ENCODE measurements around the gene KRTAP22-1. TPM values are rescaled to one million over a fixed set of nuclear protein-coding genes. Genes with fewer than 3 reads are reported as not detected.

The KRTAP22-1 gene
- total RNA-seq (not detected), polyA plus RNA-seq (not detected)
- long read RNA-seq, donor 1, result 0 reads
- long read RNA-seq, donor 2, result 0 reads

DNA sequence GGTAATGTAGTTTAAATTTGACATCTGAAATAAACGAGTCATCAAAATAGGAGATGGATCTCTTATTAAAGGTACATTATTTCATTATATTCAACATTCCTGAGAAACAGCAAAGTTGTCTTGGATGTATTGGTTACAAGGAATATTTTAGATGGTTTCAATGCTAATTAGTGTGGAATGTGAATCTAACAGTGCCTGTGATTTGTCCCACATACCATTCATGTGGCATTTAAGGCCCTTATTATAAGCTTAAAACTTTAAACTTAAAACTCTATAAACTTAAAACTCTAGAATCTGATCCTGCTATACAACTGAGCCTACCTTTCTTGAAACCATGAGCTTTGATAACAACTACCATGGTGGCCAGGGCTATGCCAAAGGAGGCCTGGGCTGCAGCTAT is at the start of gene KRTAP22-1:
KRTAP22-1 (plus strand) TSS at position 301 of the 400 bp plus-strand sequence.
- intact Hi-C loops (cut with DNase I), result no loop called here
- ATAC-seq (ENCODE audit: low FRiP score) (no peak), DNase-seq (no peak)
- Histone ChIP-seq H3K9me3 (ENCODE audit: control insufficient read depth, low read length) (peaks cover 3% of the 10 kb centered on the region), H3K27me3 (ENCODE audit: control insufficient read depth in 1 of 2, insufficient read depth in 2 of 2, low read length in 1 of 2) (no peaks in the 10 kb centered on the region), H3K27ac (ENCODE audit: low read depth in 1 of 2, low read length in 2 of 2) (no peak within 1 kb of the TSS), H3K4me3 (ENCODE audit: low read length in 2 of 2) (no peak within 1 kb of the TSS), H3K4me1 (ENCODE audit: control insufficient read depth in 1 of 2, insufficient read depth in 2 of 2, low read length in 2 of 2) (no peaks in the 10 kb centered on the region), H3K36me3 (ENCODE audit: control insufficient read depth in 1 of 2, insufficient read depth in 2 of 2, low read length in 1 of 2) (no peaks in the 10 kb centered on the region)
- 32 to 47% methylated on average over 1 of the region's 1 CpG for WGBS, 2 donors

DNA sequence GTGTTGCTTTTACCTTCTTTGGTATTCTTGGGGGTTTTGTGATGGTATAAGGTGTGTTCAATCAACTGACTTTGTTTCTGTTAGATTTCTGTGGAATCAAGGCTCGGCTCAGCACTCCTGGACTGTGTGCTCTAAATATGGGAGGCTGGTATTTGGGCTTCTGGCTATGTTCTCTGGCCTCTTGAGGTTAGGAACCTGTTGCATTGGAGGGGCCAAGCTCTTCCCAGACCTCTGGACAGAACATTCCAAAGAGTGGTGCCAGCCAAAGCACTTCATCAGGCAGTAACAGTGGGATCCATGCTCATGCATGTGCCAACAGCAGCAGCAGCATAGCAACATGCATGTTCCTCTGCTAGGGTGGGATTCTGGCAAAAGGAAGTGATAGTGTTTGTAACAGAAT is 48.1 kb upstream of the KRTAP22-1 start:
- intact Hi-C loops (cut with DNase I), result no loop called here

DNA sequence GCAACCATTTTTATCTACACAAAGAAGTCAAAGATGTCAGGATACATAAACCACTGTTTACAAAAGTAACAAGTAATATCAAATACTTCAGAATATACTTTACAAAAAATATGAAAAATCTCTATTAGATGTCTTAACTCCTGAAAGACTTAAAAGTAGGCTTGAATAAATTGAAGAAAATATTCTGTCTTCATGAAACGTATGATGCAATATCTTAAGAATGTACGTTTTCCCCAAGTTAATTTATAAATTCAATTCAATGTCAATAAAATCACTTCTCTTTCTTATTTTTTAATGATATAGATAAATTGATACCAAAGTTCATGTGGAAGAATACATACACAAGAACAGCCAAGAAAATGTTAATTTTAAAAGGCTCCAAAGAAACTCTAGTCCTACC is 45.8 kb upstream of the KRTAP22-1 start:
- no peak for ATAC-seq (ENCODE audit: low FRiP score)

More for the DNA sequence above, 48.1 kb upstream of the KRTAP22-1 start:
- no peaks in the 10 kb centered on the region for H3K4me1 ChIP-seq (ENCODE audit: control insufficient read depth in 1 of 2, insufficient read depth in 2 of 2, low read length in 2 of 2)
- DNase-seq (no peak), ATAC-seq (ENCODE audit: low FRiP score) (no peak)
- H3K4me3 ChIP-seq (ENCODE audit: low read length in 2 of 2), result no peak overlapping the region
- no peaks in the 10 kb centered on the region for H3K36me3 ChIP-seq (ENCODE audit: control insufficient read depth in 1 of 2, insufficient read depth in 2 of 2, low read length in 1 of 2)
- peaks cover 1% of the 10 kb centered on the region for H3K9me3 ChIP-seq (ENCODE audit: control insufficient read depth, low read length)
- no peaks in the 10 kb centered on the region for H3K27me3 ChIP-seq (ENCODE audit: control insufficient read depth in 1 of 2, insufficient read depth in 2 of 2, low read length in 1 of 2)
- H3K27ac ChIP-seq (ENCODE audit: low read depth in 1 of 2, low read length in 2 of 2), result no peak overlapping the region
- WGBS, 2 donors, result 54 to 63% methylated on average over 1 of the region's 1 CpG

GRCh38 chr21:30561264-30561895 is 39.5 kb upstream of the KRTAP22-1 start, which contains the start of gene KRTAP19-7:
KRTAP19-7 (minus strand) TSS chr21:30561314; CDS start chr21:30561289, 25 bp downstream.
- no peak for DNase-seq
- Histone ChIP-seq H3K4me3 (ENCODE audit: low read length in 2 of 2) (no peak within 1 kb of the TSS), H3K27ac (ENCODE audit: low read depth in 1 of 2, low read length in 2 of 2) (no peak within 1 kb of the TSS), H3K36me3 (ENCODE audit: control insufficient read depth in 1 of 2, insufficient read depth in 2 of 2, low read length in 1 of 2) (no peaks in the 10 kb centered on the region), H3K4me1 (ENCODE audit: control insufficient read depth in 1 of 2, insufficient read depth in 2 of 2, low read length in 2 of 2) (no peaks in the 10 kb centered on the region), H3K9me3 (ENCODE audit: control insufficient read depth, low read length) (no peaks in the 10 kb centered on the region), H3K27me3 (ENCODE audit: control insufficient read depth in 1 of 2, insufficient read depth in 2 of 2, low read length in 1 of 2) (no peaks in the 10 kb centered on the region)
- ATAC-seq (ENCODE audit: low FRiP score), result no peak
- WGBS, 2 donors, result 77 to 86% methylated on average over 2 of the region's 2 CpGs
- intact Hi-C loops (cut with DNase I), result no loop called here

More for the DNA sequence above, 45.8 kb upstream of the KRTAP22-1 start:
- Histone ChIP-seq H3K4me1 (ENCODE audit: control insufficient read depth in 1 of 2, insufficient read depth in 2 of 2, low read length in 2 of 2) (no peaks in the 10 kb centered on the region), H3K27ac (ENCODE audit: low read depth in 1 of 2, low read length in 2 of 2) (no peak overlapping the region), H3K4me3 (ENCODE audit: low read length in 2 of 2) (no peak overlapping the region), H3K36me3 (ENCODE audit: control insufficient read depth in 1 of 2, insufficient read depth in 2 of 2, low read length in 1 of 2) (no peaks in the 10 kb centered on the region), H3K9me3 (ENCODE audit: control insufficient read depth, low read length) (peaks cover 1% of the 10 kb centered on the region), H3K27me3 (ENCODE audit: control insufficient read depth in 1 of 2, insufficient read depth in 2 of 2, low read length in 1 of 2) (no peaks in the 10 kb centered on the region)
- DNase-seq, result no peak
- intact Hi-C loops (cut with DNase I), result no loop called here
- WGBS, 2 donors, result 89 to 92% methylated on average over 2 of the region's 2 CpGs

- Histone ChIP-seq H3K27me3 (ENCODE audit: control insufficient read depth in 1 of 2, insufficient read depth in 2 of 2, low read length in 1 of 2) (no peaks in the 10 kb centered on the region), H3K9me3 (ENCODE audit: control insufficient read depth, low read length) (no peaks in the 10 kb centered on the region), H3K4me1 (ENCODE audit: control insufficient read depth in 1 of 2, insufficient read depth in 2 of 2, low read length in 2 of 2) (no peaks in the 10 kb centered on the region), H3K36me3 (ENCODE audit: control insufficient read depth in 1 of 2, insufficient read depth in 2 of 2, low read length in 1 of 2) (no peaks in the 10 kb centered on the region), H3K27ac (ENCODE audit: low read depth in 1 of 2, low read length in 2 of 2) (no peak overlapping the region), H3K4me3 (ENCODE audit: low read length in 2 of 2) (no peak overlapping the region)
- 69 to 76% methylated on average over 2 of the region's 2 CpGs for whole genome bisulfite sequencing, 2 donors
- DNase-seq (no peak), ATAC-seq (ENCODE audit: low FRiP score) (no peak)
- intact Hi-C loops (cut with DNase I), result no loop called here
These were observed 38.9 kb upstream of the KRTAP22-1 start for GRCh38 chr21:30561957-30562356.

- H3K27me3 ChIP-seq (ENCODE audit: control insufficient read depth in 1 of 2, insufficient read depth in 2 of 2, low read length in 1 of 2), result no peaks in the 10 kb centered on the region
- ATAC-seq (ENCODE audit: low FRiP score) (no peak), DNase-seq (no peak)
- H3K4me1 ChIP-seq (ENCODE audit: control insufficient read depth in 1 of 2, insufficient read depth in 2 of 2, low read length in 2 of 2), result no peaks in the 10 kb centered on the region
- H3K36me3 ChIP-seq (ENCODE audit: control insufficient read depth in 1 of 2, insufficient read depth in 2 of 2, low read length in 1 of 2), result no peaks in the 10 kb centered on the region
- H3K9me3 ChIP-seq (ENCODE audit: control insufficient read depth, low read length), result no peaks in the 10 kb centered on the region
- H3K4me3 ChIP-seq (ENCODE audit: low read length in 2 of 2), result no peak overlapping the region
- intact Hi-C loops (cut with DNase I), result no loop called here
- no peak overlapping the region for H3K27ac ChIP-seq (ENCODE audit: low read depth in 1 of 2, low read length in 2 of 2)
- 68 to 75% methylated on average over 6 of the region's 6 CpGs for WGBS, 2 donors
These were observed 37.8 kb upstream of the KRTAP22-1 start for GRCh38 chr21:30563072-30563471.

GRCh38 chr21:30563630-30564029 is 37.3 kb upstream of the KRTAP22-1 start:
- 91 to 92% methylated on average over 2 of the region's 2 CpGs for WGBS, 2 donors
- no peaks in the 10 kb centered on the region for H3K4me1 ChIP-seq (ENCODE audit: control insufficient read depth in 1 of 2, insufficient read depth in 2 of 2, low read length in 2 of 2)
- ATAC-seq (ENCODE audit: low FRiP score) (no peak), DNase-seq (no peak)
- no peaks in the 10 kb centered on the region for H3K36me3 ChIP-seq (ENCODE audit: control insufficient read depth in 1 of 2, insufficient read depth in 2 of 2, low read length in 1 of 2)
- no peak overlapping the region for H3K4me3 ChIP-seq (ENCODE audit: low read length in 2 of 2)
- H3K9me3 ChIP-seq (ENCODE audit: control insufficient read depth, low read length), result no peaks in the 10 kb centered on the region
- intact Hi-C loops (cut with DNase I), result no loop called here
- no peaks in the 10 kb centered on the region for H3K27me3 ChIP-seq (ENCODE audit: control insufficient read depth in 1 of 2, insufficient read depth in 2 of 2, low read length in 1 of 2)
- no peak overlapping the region for H3K27ac ChIP-seq (ENCODE audit: low read depth in 1 of 2, low read length in 2 of 2)

DNA sequence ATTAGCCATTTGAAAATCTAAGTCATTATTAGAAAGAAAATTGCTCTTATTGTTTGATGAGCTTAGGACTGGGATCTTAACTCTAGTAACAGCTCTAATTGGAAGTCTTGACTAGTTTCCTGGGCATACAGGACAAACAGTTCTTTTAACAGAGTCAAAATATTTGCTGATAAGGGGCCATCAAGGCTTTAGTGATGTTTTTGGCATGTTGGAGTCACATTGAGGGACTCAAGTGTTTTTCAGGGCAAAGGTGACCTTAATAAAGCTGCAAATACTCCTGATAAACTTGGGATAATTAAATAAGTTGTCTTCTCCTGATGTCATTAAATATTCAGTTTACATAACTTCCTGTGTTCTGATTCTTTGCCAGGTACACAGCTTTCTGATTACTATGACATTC is 33.3 kb upstream of the KRTAP22-1 start:
- DNase-seq, result no peak
- ATAC-seq (ENCODE audit: low FRiP score), result no peak
- H3K4me1 ChIP-seq (ENCODE audit: control insufficient read depth in 1 of 2, insufficient read depth in 2 of 2, low read length in 2 of 2), result no peaks in the 10 kb centered on the region
- H3K4me3 ChIP-seq (ENCODE audit: low read length in 2 of 2), result no peak overlapping the region
- no peaks in the 10 kb centered on the region for H3K9me3 ChIP-seq (ENCODE audit: control insufficient read depth, low read length)
- H3K27me3 ChIP-seq (ENCODE audit: control insufficient read depth in 1 of 2, insufficient read depth in 2 of 2, low read length in 1 of 2), result no peaks in the 10 kb centered on the region
- no peak overlapping the region for H3K27ac ChIP-seq (ENCODE audit: low read depth in 1 of 2, low read length in 2 of 2)
- no peaks in the 10 kb centered on the region for H3K36me3 ChIP-seq (ENCODE audit: control insufficient read depth in 1 of 2, insufficient read depth in 2 of 2, low read length in 1 of 2)
- intact Hi-C loops (cut with DNase I), result no loop called here

DNA sequence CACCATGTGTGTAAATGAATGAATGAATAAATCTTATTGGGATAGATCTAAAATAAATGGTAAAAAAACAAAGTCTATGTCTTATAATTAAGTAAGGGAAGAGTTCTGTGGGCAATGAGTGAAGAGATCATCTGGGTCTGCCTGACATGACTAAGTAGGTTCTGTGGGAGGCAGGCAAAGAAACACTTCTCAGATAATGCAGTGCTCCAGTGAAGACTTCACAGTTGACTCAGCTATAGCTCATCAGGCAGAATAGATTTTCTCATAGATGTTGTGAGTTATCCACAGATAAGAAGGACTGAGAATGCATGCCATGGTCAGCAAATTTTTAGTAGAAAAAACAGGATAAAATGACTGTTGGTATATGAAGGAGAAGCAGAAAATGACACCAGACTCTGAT is 23.1 kb upstream of the KRTAP22-1 start:
- DNase-seq (no peak), ATAC-seq (ENCODE audit: low FRiP score) (no peak)
- H3K9me3 ChIP-seq (ENCODE audit: control insufficient read depth, low read length), result peaks cover 1% of the 10 kb centered on the region
- no peaks in the 10 kb centered on the region for H3K4me1 ChIP-seq (ENCODE audit: control insufficient read depth in 1 of 2, insufficient read depth in 2 of 2, low read length in 2 of 2)
- H3K27me3 ChIP-seq (ENCODE audit: control insufficient read depth in 1 of 2, insufficient read depth in 2 of 2, low read length in 1 of 2), result no peaks in the 10 kb centered on the region
- intact Hi-C loops (cut with DNase I), result no loop called here
- no peak overlapping the region for H3K4me3 ChIP-seq (ENCODE audit: low read length in 2 of 2)
- no peak overlapping the region for H3K27ac ChIP-seq (ENCODE audit: low read depth in 1 of 2, low read length in 2 of 2)
- no peaks in the 10 kb centered on the region for H3K36me3 ChIP-seq (ENCODE audit: control insufficient read depth in 1 of 2, insufficient read depth in 2 of 2, low read length in 1 of 2)

Data from aorta (tissue), 5 donors.